CD14-positive monocyte (primary cell): ENCODE results near the gene MMP13. TPM values are rescaled to one million over a fixed set of nuclear protein-coding genes. Genes with fewer than 3 reads are reported as not detected.
"Not testable (repeated sequence)": the region's sequence is repeated elsewhere in the genome, so short reads cannot be mapped to it uniquely, and the experiment has no call there.

Experiments used
- DNase-seq, 3 donors: peaks; one replicate each; pipeline ENCODE4 v3.0.0-alpha.2; 2011 to 2022
- H2AFZ ChIP-seq: 2 replicates; pipeline ENCODE4 v1.6.0; 2012; ENCODE audit warnings: mild to moderate bottlenecking, low read depth, low read length, inconsistent platforms; ENCODE audit not compliant: insufficient read depth, poor library complexity, severe bottlenecking
- H3K27ac ChIP-seq, 2 donors: 1 replicate in 1 of 2; 2 replicates in 1 of 2; pipeline ENCODE4 v1.5.1; 2012 to 2013; ENCODE audit warnings: low read length in 2 of 2, control low read depth in 1 of 2, inconsistent platforms in 1 of 2, low read depth in 1 of 2, mild to moderate bottlenecking in 1 of 2
- H3K27me3 ChIP-seq, 2 donors: one replicate each; pipeline versions ENCODE4 v1.6.0 to v1.6.1; 2011 to 2013; ENCODE audit warnings: low read length in 2 of 2; ENCODE audit not compliant: control insufficient read depth in 2 of 2, insufficient read depth in 2 of 2
- H3K36me3 ChIP-seq, 2 donors: replicated peaks in 1 of 2; 1 replicate in 1 of 2; 2 replicates in 1 of 2; pipeline versions ENCODE4 v1.5.1 to v1.6.1; 2012 to 2013; ENCODE audit warnings: low read length in 2 of 2, control low read depth in 1 of 2, inconsistent platforms in 1 of 2, mild to moderate bottlenecking in 1 of 2; ENCODE audit not compliant: insufficient read depth in 2 of 2, control insufficient read depth in 1 of 2
- H3K4me1 ChIP-seq, 2 donors: 1 replicate in 1 of 2; 2 replicates in 1 of 2; pipeline versions ENCODE4 v1.5.1 to v1.6.1; 2012 to 2013; ENCODE audit warnings: low read length in 2 of 2, control low read depth in 1 of 2, inconsistent platforms in 1 of 2, mild to moderate bottlenecking in 1 of 2, moderate library complexity in 1 of 2; ENCODE audit not compliant: insufficient read depth in 2 of 2, control insufficient read depth in 1 of 2
- H3K4me2 ChIP-seq: replicated peaks from 2 replicates; pipeline ENCODE3; 2012; ENCODE audit warnings: low read length, moderate library complexity, mild to moderate bottlenecking; ENCODE audit not compliant: poor library complexity, severe bottlenecking; ENCODE audit errors: extremely low read depth
- H3K4me3 ChIP-seq, 3 experiments: fragments of 200-600 bp in 1 of 3; sonication (generic) in 1 of 3; replicated peaks in 1 of 3; 1 replicate in 2 of 3; 2 replicates in 1 of 3; pipeline ENCODE4 v1.5.1; 2011 to 2013; ENCODE audit warnings: low read length in 3 of 3, mild to moderate bottlenecking in 3 of 3, control low read depth in 2 of 3, low read depth in 2 of 3, inconsistent platforms in 1 of 3, moderate library complexity in 1 of 3
- H3K79me2 ChIP-seq: 2 replicates; pipeline ENCODE4 v1.6.0; 2012; ENCODE audit warnings: mild to moderate bottlenecking, control low read depth, inconsistent platforms, low read length, moderate library complexity; ENCODE audit not compliant: insufficient read depth
- H3K9ac ChIP-seq: 2 replicates; pipeline ENCODE4 v1.6.0; 2017; ENCODE audit warnings: low read length, mild to moderate bottlenecking; ENCODE audit not compliant: insufficient read depth, poor library complexity, severe bottlenecking
- H3K9me3 ChIP-seq, 2 donors: replicated peaks in 1 of 2; 1 replicate in 1 of 2; 2 replicates in 1 of 2; pipeline versions ENCODE4 v1.5.1 to v1.6.1; 2012 to 2013; ENCODE audit warnings: low read length in 2 of 2, control low read depth in 1 of 2; ENCODE audit not compliant: control insufficient read depth in 1 of 2, insufficient read depth in 1 of 2
- H4K20me1 ChIP-seq: 2 replicates; pipeline ENCODE4 v1.6.0; 2012; ENCODE audit warnings: mild to moderate bottlenecking, low read length, control low read depth, moderate library complexity; ENCODE audit not compliant: insufficient read depth
- H3K27ac Mint-ChIP-seq, 7 donors: one replicate each; pipeline ENCODE4 v1.8.0; 2020; ENCODE audit warnings: mild to moderate bottlenecking in 7 of 7, mixed read lengths in 7 of 7, moderate library complexity in 6 of 7, inconsistent platforms in 2 of 7
- H3K27me3 Mint-ChIP-seq, 3 donors: one replicate each; pipeline ENCODE4 v1.8.0; 2021 to 2022; ENCODE audit warnings: low read depth in 3 of 3, mild to moderate bottlenecking in 3 of 3, mixed read lengths in 3 of 3, moderate library complexity in 3 of 3, inconsistent platforms in 1 of 3
- H3K36me3 Mint-ChIP-seq, 2 donors: one replicate each; pipeline ENCODE4 v1.8.0; 2020; ENCODE audit warnings: mixed read lengths in 2 of 2, inconsistent platforms in 1 of 2, mild to moderate bottlenecking in 1 of 2
- H3K4me1 Mint-ChIP-seq: one replicate; pipeline ENCODE4 v1.8.0; 2020; ENCODE audit warnings: mild to moderate bottlenecking, mixed read lengths
- H3K4me3 Mint-ChIP-seq, 2 donors: one replicate each; pipeline ENCODE4 v1.8.0; 2020; ENCODE audit warnings: mild to moderate bottlenecking in 2 of 2, mixed read lengths in 2 of 2, moderate library complexity in 1 of 2
- H3K9me3 Mint-ChIP-seq, 7 donors: one replicate each; pipeline ENCODE4 v1.8.0; 2020 to 2022; ENCODE audit warnings: mixed read lengths in 7 of 7, mild to moderate bottlenecking in 6 of 7, moderate library complexity in 6 of 7, inconsistent platforms in 2 of 7
- WGBS: methylation state at CpG from one replicate; pipeline ENCODE4 v1.1.5; 2013; ENCODE audit warnings: missing lambda C conversion rate; ENCODE audit not compliant: insufficient coverage; 5-methylcytosine and 5-hydroxymethylcytosine counted together
- intact Hi-C, 2 donors: fragments of 100-400 bp; cut with micrococcal nuclease; formaldehyde crosslinking; loops; one replicate each; pipeline versions ENCODE4 v1.15.0 to v1.15.1; 2023
- polyA plus RNA-seq, 3 donors: library from polyadenylated mRNA; depleted of rRNA in 1 of 3; unstranded in 2 of 3; stranded (reverse) in 1 of 3; fragments of 300-500 nt in 2 of 3; fragments of >200 nt in 1 of 3; fragmentation: Illumina TruSeq in 2 of 3; gene quantifications; 1 replicate in 2 of 3; 2 replicates in 1 of 3; pipeline ENCODE4 v1.2.3, GENCODE V29; 2012 to 2021
- TF ChIP-seq, protein P1 (sequence below): fragments of 200-600 bp; IDR thresholded peaks from one replicate; pipeline ENCODE4 v1.8.0; 2022; ENCODE audit warnings: antibody characterized with exemption, mild to moderate bottlenecking

MMP13 gene
- polyA plus RNA-seq, 3 donors, result not detected

GRCh38 chr11:102974552-102975280 is 19.2 kb upstream of the MMP13 start:
- Histone ChIP-seq H3K4me3 (no peak overlapping the region), H3K36me3 (no peaks in the 10 kb centered on the region), H2AFZ (no peak overlapping the region), H3K4me2 (no peak overlapping the region), H3K9me3 (no peaks in the 10 kb centered on the region), H4K20me1 (no peaks in the 10 kb centered on the region), H3K27me3 (no peaks in the 10 kb centered on the region), H3K4me1 (peaks cover 8 to 9% of the 10 kb centered on the region in 2 donors), H3K9ac (no peak overlapping the region), H3K27ac (no peak overlapping the region), H3K79me2 (no peaks in the 10 kb centered on the region)
- H3K4me3 Mint-ChIP-seq, result no peak overlapping the region
- intact Hi-C loops, result no loop called here
- no peaks in the 10 kb centered on the region for H3K36me3 Mint-ChIP-seq
- TF ChIP-seq, protein P1, sequence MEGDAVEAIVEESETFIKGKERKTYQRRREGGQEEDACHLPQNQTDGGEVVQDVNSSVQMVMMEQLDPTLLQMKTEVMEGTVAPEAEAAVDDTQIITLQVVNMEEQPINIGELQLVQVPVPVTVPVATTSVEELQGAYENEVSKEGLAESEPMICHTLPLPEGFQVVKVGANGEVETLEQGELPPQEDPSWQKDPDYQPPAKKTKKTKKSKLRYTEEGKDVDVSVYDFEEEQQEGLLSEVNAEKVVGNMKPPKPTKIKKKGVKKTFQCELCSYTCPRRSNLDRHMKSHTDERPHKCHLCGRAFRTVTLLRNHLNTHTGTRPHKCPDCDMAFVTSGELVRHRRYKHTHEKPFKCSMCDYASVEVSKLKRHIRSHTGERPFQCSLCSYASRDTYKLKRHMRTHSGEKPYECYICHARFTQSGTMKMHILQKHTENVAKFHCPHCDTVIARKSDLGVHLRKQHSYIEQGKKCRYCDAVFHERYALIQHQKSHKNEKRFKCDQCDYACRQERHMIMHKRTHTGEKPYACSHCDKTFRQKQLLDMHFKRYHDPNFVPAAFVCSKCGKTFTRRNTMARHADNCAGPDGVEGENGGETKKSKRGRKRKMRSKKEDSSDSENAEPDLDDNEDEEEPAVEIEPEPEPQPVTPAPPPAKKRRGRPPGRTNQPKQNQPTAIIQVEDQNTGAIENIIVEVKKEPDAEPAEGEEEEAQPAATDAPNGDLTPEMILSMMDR, result no peak
- peaks cover 0 to 3% (median 0%) of the 10 kb centered on the region in 3 donors for H3K27me3 Mint-ChIP-seq
- WGBS, result no CpG with 5 or more reads among the region's 5 CpGs
- H3K4me1 Mint-ChIP-seq, result peaks cover 6% of the 10 kb centered on the region
- no peak for DNase-seq
- H3K27ac Mint-ChIP-seq, result no peak overlapping the region
- peaks cover 0 to 1% (median 0%) of the 10 kb centered on the region in 7 donors for H3K9me3 Mint-ChIP-seq

- H3K36me3 ChIP-seq, H4K20me1 ChIP-seq, H3K4me2 ChIP-seq, H3K9me3 ChIP-seq, H3K4me1 ChIP-seq, H3K36me3 Mint-ChIP-seq, DNase-seq, H3K27ac ChIP-seq, H3K4me3 Mint-ChIP-seq, H3K4me1 Mint-ChIP-seq, H3K4me3 ChIP-seq, H3K27ac Mint-ChIP-seq, H2AFZ ChIP-seq, H3K9me3 Mint-ChIP-seq, H3K27me3 ChIP-seq, intact Hi-C loops, H3K79me2 ChIP-seq, H3K27me3 Mint-ChIP-seq, H3K9ac ChIP-seq: not testable (repeated sequence)
- WGBS, result no CpG with 5 or more reads among the region's 2 CpGs
Observed at GRCh38 chr11:102973698-102974097, 18.2 kb upstream of the MMP13 start.
